Astrocyte of the spinal cord (primary cell): ENCODE data around the gene RHAG.

Source experiments
- DNase-seq: peaks from one replicate; pipeline ENCODE4 v3.0.0; 2011; ENCODE audit warnings: low read depth, low spot score
- H3K4me3 ChIP-seq: 2 replicates; pipeline ENCODE4 v1.5.1; 2011; ENCODE audit warnings: low read depth, mild to moderate bottlenecking, low read length, moderate library complexity
- CTCF ChIP-seq: IDR thresholded peaks from 2 replicates; pipeline ENCODE4 v1.5.1; 2012; ENCODE audit warnings: low read depth, mild to moderate bottlenecking, low read length, inconsistent platforms
- in situ Hi-C: cut with HindIII; loops from 2 replicates; pipeline ENCODE4 v1.10.0; 2017; ENCODE audit warnings: low sequenced_read_pairs

Gene RHAG

DNA sequence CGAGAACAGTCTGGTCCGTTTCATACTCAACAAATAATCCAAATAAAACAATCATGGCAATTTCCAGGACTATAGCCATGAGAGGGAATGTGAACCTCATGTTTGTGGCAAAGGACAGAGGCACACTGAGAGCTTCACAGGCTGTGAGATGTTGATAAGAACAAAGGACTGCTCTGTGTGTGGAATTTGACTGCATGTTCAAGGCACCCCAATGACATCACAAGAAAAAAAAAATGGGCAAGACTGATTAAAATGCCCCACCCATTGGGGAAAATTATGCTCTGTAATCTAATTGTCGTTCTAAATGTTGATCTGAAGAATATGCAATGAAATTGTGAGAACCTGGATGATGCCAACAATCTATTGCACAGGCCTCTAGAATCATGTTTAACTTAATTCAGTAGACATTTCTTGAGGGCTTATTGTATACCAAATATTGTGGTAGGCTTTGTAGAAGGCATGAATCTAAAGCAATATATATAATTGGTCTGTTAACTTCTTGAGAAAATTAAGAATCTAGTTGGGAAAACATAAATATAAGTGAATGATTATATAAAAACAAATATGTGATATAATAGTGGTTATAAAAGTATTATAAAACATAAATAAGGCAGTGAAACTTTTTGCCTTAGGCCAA, at the start of gene RHAG:
Gene RHAG (minus strand): TSS at position 127 of the 637 bp plus-strand sequence. CDS start 27 bp downstream, at position 100.
- no peak for DNase-seq
- no peak within 1 kb of the TSS for H3K4me3 ChIP-seq
- no peak for TF ChIP-seq CTCF
- in situ Hi-C loops = no loop called here

DNA sequence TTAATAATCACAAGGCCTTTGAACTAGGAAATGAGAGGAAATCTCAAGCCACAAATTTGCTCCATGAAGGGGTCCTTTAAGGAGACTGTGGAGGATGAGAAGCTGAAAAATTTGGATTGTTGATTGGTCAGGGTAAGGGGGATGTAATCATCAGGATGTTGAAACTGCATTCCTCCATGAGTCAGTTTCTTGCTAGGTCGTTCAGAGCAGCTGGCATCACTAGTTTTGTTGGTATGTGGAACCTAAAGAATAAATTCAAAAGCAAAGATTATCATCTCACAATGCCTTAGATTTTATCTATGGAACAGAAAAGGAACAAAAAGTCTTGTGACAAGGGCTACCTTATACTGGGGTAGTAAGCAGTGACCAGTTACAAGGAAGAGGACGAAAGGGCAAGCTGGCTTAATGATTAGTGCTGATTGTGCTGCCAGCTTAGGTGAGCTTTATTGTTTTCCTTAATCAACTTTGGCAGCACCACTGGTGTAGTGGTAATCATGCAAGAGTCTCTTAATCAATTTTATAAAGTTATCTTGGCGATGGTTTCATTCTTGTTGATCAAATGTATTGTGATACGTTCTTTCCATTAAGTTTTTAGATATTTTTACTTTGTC, 40.1 kb upstream of the RHAG start:
- no peak overlapping the region for H3K4me3 ChIP-seq
- no peak for DNase-seq
- no peak for TF ChIP-seq CTCF
- in situ Hi-C loops = no loop called here

- no peak for TF ChIP-seq CTCF
- in situ Hi-C loops = no loop called here
- DNase-seq = no peak
- H3K4me3 ChIP-seq = no peak overlapping the region
These were observed 39.2 kb upstream of the RHAG start for GRCh38 chr6:49675816-49676215.

GRCh38 chr6:49668083-49668511, 31.5 kb upstream of the RHAG start:
- TF ChIP-seq CTCF = no peak
- in situ Hi-C loops = no loop called here
- H3K4me3 ChIP-seq = no peak overlapping the region
- no peak for DNase-seq

- no peak for TF ChIP-seq CTCF
- no peak for DNase-seq
- H3K4me3 ChIP-seq = no peak overlapping the region
- in situ Hi-C loops = no loop called here
These were observed 30.5 kb upstream of the RHAG start for GRCh38 chr6:49666930-49667757.

- no peak for DNase-seq
- no peak overlapping the region for H3K4me3 ChIP-seq
- no peak for TF ChIP-seq CTCF
- in situ Hi-C loops = no loop called here
These were observed 29.8 kb upstream of the RHAG start for GRCh38 chr6:49666480-49666879.
